GM12875 (cell line): ENCODE data around the gene SDF2.

Source experiments
- H3K4me3 ChIP-seq: one replicate; pipeline ENCODE4 v1.5.1; 2011; ENCODE audit warnings: low read depth, low read length, control low read depth
- TF ChIP-seq, protein P1 (sequence below): IDR thresholded peaks from 2 replicates; pipeline ENCODE4 v1.5.1; 2011; ENCODE audit warnings: low read depth, mild to moderate bottlenecking, control low read depth, inconsistent platforms, low read length, moderate library complexity, borderline replicate concordance; ENCODE audit not compliant: insufficient read depth

The SDF2 gene

GRCh38 chr17:28626818-28627217, 34.9 kb downstream of the SDF2 start:
- H3K4me3 ChIP-seq: no peak overlapping the region
- TF ChIP-seq, protein P1, sequence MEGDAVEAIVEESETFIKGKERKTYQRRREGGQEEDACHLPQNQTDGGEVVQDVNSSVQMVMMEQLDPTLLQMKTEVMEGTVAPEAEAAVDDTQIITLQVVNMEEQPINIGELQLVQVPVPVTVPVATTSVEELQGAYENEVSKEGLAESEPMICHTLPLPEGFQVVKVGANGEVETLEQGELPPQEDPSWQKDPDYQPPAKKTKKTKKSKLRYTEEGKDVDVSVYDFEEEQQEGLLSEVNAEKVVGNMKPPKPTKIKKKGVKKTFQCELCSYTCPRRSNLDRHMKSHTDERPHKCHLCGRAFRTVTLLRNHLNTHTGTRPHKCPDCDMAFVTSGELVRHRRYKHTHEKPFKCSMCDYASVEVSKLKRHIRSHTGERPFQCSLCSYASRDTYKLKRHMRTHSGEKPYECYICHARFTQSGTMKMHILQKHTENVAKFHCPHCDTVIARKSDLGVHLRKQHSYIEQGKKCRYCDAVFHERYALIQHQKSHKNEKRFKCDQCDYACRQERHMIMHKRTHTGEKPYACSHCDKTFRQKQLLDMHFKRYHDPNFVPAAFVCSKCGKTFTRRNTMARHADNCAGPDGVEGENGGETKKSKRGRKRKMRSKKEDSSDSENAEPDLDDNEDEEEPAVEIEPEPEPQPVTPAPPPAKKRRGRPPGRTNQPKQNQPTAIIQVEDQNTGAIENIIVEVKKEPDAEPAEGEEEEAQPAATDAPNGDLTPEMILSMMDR: no peak

- H3K4me3 ChIP-seq: no peak overlapping the region
- TF ChIP-seq, protein P1: no peak
Measured at GRCh38 chr17:28624148-28624547, 37.6 kb downstream of the SDF2 start.

- TF ChIP-seq, protein P1: no peak
- no peak overlapping the region for H3K4me3 ChIP-seq
Measured at GRCh38 chr17:28623696-28624095, 38.0 kb downstream of the SDF2 start.

DNA sequence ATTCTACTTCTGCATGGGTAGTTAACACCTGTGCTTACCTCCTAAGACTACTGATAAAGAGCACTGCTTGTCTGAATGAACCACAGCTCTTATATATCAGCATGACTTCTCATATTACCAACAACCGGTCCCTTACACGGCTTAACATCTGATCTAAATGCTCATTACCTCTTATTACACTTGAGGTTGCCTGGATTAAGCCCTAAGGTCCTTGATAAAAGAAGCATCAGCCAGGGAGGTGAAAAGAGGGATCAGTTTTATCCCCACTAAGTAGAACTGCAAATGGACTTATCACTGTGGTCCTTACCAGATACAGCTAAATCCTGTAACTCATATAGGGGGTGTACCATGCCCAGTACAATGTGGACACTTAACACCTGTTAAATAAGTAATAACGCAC, 39.5 kb downstream of the SDF2 start:
- TF ChIP-seq, protein P1: no peak
- no peak overlapping the region for H3K4me3 ChIP-seq

GRCh38 chr17:28620010-28620409, 41.7 kb downstream of the SDF2 start:
- H3K4me3 ChIP-seq: no peak overlapping the region
- TF ChIP-seq, protein P1: no peak

DNA sequence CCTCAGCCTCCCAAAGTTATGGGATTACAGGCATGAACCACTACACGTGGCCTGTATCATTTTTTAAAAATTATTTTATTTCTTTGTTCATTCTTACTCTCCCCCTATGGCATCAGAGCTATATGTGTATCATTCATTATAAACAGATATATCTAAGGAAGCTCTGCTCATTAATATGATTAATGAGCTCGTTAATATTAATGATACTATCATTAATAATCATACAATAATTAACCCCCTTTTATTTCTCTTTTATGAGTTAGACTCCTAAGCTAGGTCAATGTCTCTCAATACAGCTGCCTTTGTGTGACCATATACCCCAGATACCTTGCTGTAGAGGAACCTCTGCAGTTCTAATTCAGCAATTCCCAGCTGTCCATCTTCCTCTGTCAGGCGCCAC, 43.2 kb downstream of the SDF2 start:
- no peak overlapping the region for H3K4me3 ChIP-seq

DNA sequence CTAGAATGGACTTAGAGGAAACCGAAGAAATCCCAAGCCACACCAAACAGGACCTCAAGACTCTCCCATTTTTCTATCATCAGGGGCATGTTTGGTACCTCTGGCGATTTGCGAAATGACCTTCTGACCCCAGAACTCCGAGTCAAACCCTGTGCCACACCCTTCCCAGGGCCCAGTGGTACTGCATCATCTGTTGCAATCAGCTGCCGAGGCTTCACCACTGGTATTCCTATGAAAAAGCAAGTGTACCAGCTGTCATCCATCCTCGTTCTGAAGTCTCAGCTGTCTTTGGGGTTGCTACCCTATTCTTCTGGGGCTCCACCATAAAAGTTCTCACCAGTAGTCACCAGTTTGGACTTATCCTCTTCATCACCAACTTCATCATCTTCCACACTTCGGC, 45.4 kb downstream of the SDF2 start:
- H3K4me3 ChIP-seq: no peak overlapping the region
- TF ChIP-seq, protein P1: no peak

More for the DNA sequence above, 43.2 kb downstream of the SDF2 start:
- TF ChIP-seq, protein P1: no peak
